GM19023 (cell line): ENCODE measurements around the gene KMO.
A peak's percentile ranks its signal among the peaks of the same experiment; 100 is the strongest.

Experiments
- ATAC-seq: cut with Tn5 transposase; IDR thresholded peaks from one replicate; pipeline ENCODE4 v1.9.1; 2021; ENCODE audit warnings: mild to moderate bottlenecking, moderate library complexity; ENCODE audit not compliant: unreplicated experiment

KMO gene

DNA sequence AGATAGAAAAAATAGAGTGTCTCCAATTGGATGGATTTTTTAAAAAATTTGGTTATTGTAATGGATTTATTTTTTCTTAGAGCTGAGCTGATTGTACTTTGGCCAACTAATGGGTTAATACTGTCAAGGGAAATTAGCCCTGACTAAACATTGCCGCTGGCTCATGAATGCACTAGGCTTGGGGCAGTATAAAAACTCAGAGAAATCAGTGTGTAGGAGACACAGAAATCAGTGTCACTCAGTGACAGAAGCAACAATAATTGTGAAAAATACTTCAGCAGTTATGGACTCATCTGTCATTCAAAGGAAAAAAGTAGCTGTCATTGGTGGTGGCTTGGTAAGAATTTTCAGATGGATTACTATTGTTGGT is at the start of gene KMO:
TSS of gene KMO (plus strand) at position 217 of the 370 bp plus-strand sequence. CDS start at position 284, 67 bp downstream.
- ATAC-seq: peak; percentile 31

GRCh38 chr1:241482761-241483250 is 49.4 kb upstream of the KMO start:
- ATAC-seq: no peak

DNA sequence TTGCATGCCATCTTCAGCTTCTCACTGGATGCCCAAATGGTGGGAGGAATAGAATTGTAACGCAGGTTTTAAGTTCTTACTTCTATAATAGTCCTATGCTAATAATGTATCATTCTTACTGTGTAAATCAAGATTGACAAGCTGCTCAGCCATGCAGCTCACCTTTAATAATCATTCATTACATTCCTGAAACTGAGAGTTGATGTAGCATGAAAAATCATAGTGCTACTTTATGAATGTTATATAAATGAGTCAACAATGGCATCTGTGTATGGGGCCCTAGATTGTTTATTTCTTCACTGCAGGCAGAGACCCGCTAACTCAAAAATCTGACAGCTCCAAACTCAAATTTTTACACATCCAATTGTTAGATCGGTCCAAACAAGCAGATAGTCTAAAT is 47.0 kb upstream of the KMO start:
- peak; percentile 72 for ATAC-seq

DNA sequence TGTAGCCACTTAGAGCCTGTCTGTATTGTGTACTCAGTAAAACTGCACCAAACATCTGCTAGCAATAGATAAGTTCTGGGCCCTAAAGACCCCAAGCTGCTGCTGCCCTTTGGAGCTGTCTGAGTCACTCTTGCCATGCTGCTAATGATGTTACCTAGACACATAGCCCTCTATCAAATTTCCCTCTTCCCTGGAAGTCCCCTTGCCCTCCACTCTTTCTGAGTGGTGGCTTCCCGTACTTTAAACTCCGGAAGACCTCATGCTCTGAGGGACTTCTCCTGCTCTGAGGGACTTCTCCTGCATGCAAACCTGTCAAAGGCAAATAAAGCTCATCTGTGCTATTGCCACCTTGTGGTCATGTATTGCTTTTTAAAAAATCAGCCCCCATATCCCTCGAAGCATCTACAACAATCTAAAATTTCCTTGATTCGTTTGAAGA is 46.6 kb upstream of the KMO start:
- ATAC-seq: peak; percentile 74

DNA sequence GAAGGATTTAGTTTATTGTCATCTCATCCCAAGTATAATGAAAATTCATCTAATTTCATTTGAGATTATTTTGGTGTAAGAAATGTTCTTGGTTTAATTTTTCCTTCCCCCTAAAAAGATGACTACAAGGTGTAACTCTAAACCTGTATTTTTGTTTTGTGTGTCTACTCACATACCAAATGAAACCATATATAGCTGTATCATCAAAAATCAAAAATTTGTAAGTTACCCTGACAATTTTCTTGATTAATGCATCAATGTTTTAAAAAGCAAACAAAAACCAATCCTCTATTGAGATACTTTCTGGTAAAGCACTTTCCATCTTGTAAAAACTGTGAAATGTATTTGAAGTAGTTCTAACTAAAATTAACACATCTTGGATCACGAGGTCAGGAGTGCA is 43.4 kb upstream of the KMO start:
- no peak for ATAC-seq

DNA sequence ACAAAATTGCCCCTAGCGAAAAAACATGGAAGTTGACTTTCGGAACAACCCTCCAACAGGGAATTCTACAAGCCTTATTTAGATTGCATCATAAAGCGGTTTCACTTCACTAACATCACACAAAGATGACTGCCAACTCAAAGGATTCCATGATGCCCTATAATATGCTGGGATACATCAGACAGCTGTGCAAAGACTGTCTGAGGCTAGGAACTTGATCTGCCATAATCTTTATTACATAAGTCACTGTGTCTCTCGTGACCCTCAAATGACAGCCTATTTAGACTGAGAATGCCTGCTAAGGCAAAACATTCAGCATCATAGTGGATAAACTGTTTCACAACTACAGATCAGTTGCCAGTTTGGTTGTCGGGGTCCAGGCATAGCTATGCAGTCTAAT is 36.4 kb upstream of the KMO start:
- ATAC-seq: no peak

GRCh38 chr1:241499910-241500309 is 32.3 kb upstream of the KMO start:
- no peak for ATAC-seq

DNA sequence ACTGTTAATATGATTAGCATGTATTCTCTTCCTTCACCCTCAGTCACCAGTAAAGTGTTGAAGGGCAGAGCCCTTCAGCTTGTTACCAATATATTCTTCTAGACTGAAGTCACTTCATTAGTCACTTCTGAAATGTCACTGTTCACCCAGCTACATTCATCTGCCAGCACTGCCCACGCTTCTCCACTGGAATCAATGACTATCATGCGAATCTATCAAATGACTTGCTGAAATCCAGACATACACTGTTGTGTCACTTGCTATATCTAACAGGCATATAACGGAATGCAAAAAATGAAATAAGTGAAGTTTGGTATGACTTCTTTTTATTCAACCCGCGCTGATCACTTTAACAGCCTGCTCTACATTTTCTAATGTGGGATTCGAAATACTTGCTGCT is 28.7 kb upstream of the KMO start:
- no peak for ATAC-seq

- no peak for ATAC-seq
These were observed 24.9 kb upstream of the KMO start for GRCh38 chr1:241507189-241507863.

DNA sequence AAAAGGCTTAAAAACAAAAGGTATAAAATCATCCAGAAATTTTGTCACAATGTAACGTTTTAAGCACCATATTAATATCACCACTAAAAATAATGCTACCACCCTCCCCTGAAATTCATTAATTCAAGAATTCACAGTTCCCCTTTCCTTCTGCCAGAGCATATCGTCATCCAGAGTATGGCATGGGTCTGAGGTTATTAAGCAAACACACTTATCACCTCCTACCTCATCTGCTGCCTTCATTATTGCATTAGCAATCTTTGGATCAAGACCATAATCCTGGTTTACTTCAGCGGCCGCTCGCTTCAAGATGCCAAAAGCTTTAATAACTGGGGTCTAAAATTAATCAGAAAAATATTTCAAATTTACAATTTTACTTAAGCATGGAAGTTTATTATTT is 18.8 kb upstream of the KMO start:
- no peak for ATAC-seq

DNA sequence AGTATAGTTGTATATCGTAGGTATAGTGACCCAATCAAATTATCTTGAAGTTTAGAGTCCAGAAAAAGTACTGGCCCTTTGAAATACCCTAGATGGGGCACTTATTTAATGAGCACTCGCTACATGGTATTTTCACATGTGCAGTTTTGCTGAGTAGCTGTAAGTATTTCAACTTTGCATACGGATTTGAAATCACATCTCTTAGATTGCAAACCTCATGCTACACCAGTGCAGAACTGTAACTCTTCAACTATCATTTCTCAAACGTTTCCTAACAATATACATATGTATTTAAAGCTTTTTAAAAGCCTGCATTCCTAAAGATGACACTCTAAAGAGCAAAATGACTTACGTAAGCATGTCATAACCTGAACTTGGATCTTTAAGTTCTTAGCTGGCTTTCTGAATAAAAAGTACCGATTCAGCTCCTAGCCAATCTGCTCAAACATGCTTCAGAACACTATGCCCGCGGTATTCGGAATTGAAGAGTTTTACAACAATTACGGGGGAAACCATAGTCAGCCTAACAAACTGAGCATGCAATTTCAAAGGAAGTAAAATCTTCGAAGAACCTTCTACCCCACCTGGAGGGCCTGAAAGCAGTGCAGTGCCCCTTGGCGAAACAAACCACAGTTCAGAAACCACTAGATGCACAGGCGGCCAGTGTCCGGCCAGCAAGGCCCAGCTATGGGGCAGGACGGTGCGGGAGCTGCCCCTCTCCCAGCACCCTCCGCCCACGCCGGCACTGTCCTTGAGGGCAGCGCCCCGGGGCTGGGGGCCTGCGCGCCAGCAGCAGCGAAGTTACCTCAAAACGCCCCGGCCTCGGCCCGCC is 13.5 kb upstream of the KMO start:
- ATAC-seq: peak; percentile 34

DNA sequence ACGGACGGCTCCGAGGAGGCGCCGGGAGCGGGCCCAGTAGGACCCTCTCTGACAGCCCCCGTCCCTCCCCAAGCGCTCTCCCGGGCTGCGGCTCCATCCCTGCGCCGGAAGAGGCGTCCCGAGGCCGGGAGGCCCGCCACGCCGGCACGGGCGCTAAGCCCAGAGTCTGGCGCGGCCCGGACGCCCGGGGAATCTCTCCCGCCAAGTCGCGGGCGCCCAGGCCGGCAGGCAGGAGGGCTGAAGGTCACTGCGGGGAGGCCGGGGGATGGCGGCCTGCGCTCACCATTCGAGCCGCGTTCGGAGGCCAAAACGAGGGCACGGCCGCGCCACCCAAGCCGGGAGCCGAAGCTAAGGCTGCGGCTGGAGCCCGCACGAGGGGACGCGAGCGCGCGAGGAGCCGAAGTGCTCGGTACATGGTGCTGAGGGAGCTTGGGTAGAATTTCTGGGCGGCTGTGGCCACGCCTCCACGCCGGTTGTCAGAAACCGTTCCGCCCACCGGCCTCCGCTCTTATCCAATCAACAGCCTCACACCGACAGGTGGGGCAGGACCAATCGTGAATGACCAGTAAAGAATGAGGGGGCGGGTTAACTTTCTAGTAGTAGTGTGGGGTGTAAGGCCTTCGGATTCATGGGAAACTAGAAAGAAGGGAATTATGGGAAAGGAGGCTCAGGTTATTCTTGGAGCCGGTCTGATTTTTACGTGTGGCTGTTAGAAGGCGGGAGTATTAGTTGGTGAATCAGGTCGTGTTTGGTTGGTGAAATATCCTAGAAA is 12.7 kb upstream of the KMO start, which contains the start of gene FH:
TSS of gene FH (minus strand) at position 448 of the 772 bp plus-strand sequence. CDS start at position 415, 33 bp downstream.
- peak; percentile 99 for ATAC-seq

GRCh38 chr1:241520080-241520465 is 12.1 kb upstream of the KMO start:
- no peak for ATAC-seq

- no peak for ATAC-seq
These were observed 10.5 kb upstream of the KMO start for GRCh38 chr1:241521718-241522117.

GRCh38 chr1:241525026-241525425 is 7.2 kb upstream of the KMO start:
- no peak for ATAC-seq

DNA sequence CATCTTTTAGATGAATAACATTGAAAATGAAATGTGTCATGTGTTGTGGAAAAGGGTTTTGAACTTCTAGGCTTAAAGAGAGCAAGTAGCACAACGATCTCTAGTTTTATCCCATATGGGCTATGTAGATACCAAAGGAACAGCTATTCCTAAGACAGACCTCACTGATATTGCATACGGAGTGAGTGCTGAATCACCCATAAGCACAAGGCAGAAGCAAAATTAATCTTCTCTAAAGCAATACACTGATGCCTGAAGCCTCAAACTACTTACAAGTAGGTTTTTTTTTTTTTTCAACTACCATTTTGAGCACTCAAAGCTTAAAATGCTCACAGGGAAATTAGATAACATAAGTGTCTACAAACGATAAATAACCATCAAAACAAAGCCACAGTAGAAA is 5.0 kb upstream of the KMO start:
- ATAC-seq: no peak

- ATAC-seq: peak; percentile 62
These were observed 700 bp upstream of the KMO start for GRCh38 chr1:241531195-241532161.

DNA sequence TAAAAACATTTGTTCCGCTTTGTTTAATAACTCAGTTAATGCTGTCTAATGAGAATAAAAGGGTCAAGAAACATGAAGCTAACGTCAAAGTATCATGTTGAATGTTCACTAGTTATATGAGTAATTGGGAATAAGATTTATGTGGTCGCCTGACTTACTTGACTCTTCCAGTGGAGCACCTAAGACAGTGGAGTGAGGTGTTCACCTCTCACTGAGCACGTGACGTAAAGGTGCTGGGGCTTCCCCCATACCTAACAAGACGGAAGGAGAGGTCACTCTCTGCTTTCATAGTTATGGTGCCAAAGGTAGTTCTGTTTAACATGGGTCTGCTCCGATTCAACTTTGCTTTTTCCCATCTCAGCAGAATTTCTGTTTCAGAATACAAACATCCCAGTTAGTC is 686 bp downstream of the KMO start:
- ATAC-seq: peak; percentile 67

- ATAC-seq: peak; percentile 40
These were observed 1.3 kb downstream of the KMO start for GRCh38 chr1:241533326-241534115.
